SIG-M5 (cell line): Measurements from ENCODE around the gene DCST2.

Source experiments
- DNase-seq: peaks from one replicate; lab custom pipeline; 2025; lab: John Stamatoyannopoulos, UW

The DCST2 gene

DNA sequence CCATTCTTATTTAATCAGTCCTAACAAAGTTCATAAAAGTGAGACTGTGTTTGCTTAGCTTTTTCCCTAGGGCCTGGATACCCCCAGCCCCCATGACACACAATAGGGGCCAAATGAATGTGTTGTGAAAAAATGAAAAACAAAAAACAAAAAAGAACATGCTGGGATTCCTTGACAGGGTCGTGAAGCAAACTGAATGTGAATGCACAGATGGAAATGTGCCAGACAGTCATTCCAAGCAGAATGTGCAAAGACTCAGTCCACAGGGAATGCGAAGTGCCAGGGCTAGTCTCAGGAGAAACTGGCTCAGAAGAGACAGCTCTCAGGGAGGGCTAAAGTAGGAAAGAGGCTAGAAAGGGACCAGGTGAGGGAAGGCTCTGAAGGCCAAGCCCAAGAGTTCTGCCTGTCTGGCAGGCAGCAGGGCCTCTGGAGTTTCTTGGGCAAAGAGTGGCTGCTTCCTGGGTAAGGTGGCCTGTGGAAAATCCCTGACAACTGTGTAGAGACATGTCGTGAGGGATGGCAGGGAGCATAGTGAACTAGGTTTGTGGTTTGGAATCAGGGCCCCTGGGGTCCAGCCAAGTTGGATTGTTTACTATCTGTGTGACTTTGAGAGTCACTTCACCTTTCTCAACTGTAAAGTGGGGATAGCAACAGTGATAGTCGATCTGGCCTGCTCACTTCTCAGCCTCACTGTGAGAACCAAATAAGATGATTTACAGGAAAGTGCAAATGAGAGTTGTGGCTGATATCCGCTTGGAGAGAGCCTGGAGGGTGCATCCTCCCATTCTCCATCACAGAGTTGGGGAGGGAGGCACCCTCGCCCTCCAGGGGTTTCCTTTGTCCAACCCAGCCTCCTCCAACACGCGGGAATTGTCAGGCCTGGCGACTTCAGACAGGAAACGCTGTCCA lies 16.3 kb upstream of the DCST2 start:
- DNase-seq: no peak

DNA sequence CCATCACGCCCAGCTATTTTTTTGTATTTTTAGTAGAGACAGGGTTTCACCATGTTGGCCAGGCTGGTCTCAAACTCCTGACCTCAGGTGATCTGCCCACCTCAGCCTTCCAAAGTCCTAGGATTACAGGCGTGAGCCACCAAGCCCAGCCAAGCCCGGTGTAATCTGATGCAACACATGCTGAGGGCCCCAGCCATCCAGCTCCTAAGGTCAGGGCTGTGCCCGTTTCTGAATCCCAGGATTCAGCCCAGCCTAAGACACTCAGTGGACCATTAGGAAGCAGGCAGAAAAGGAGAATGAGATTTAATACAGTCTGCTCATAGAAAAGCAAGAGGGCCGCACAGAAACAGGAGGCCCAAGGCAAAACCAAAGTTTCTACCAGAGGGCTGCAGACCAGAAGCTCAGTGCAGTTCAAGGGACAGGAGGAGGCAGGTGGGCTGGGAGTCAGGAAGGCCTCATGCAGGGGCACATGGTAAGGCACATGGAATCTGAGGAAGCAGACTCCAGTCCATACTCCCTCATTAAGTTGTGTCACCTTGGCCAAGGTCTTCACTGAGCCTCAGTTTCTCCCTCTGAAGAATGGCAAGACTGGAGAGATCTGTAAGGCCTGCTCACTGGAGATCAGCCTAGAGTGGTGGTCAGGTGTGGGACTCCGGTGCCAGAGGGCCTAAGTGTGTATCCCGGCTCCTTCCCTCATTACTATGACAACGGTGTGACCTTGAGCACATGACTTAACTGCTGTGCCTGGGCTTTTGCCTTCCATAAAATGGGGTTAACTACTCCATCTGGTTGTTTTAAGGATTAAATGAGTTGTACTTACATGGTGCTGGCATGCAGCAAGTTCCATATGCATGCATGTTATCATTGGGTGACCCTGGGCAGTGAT lies 15.1 kb upstream of the DCST2 start:
- no peak for DNase-seq

DNA sequence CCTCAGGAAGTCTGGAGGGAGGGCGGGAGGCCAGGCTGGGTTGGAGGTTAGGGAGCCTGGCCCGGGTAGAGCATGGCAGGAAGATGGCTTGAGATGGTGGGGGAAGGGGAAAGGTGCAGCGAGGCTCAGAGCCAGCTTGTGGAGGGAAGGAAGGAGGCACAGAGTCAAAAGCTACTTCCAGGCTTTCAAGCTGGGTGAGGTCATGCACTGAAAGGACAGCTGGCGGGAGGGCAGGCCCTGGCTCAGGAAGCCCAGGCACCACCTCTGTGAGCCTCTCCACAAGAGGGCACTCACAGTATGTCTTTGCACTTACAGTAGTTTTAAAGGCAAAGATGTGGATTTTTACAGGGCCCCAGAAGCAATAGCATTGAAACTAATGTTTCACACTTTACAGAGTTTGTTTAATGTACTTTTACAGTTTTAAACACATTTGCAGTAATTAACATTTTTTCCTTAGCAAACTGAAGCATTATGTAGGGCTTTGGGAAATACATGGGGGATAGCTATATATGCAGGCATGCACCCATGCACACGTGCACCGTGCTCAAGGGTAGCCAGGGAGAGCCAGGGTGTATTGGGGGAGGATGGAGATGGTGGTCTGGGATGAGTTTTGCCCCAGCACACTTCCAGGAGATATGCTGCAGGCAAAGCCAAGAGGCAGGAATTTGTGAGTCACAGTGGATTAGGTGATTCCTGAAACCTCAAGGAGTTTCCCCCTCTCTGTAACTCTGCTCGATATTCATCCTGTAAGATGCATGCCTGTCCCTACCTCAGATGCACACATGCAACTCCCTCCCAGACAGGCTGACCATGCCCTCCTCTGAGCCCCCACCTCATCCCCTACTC lies 11.5 kb upstream of the DCST2 start:
- DNase-seq: no peak

DNA sequence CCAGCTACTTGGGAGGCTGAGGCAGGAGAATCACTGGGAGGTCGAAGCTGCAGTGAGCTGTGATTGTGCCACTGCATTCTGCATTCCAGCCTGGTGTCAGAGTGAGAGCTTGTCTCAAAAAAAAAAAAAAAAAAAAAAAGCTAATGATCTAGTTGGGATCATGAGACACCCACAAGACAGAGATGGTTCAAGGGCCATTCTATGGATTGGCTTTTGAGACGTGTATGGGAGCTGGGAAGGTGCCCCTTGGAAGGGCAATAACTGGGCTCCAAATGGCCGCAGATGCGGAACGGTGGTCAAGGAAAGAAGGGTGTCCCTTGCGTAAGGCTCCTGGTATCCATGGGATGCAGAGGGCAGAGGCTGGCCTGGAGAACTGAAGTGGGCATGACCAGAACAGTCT lies 10.8 kb upstream of the DCST2 start:
- no peak for DNase-seq

DNA sequence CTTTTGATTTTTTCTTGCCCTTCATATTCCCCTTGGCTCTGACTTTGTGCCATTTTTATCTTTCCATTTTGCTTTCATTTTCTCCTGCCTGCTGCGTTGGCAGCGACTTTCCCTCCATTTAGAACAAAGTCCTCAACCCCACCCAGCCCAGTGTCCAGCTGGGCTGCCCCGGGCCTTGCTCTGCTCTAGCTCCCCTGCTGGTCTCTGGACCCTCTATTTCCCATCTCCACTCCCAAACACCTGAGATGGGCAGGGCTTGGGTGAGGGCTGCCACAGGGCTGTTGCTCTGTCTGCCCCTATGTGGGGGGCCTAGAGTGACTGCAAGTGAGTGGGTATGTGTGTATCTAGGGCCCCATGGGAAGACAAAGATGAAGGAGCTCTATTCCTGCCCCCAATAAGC lies 10.2 kb upstream of the DCST2 start:
- DNase-seq: no peak

DNA sequence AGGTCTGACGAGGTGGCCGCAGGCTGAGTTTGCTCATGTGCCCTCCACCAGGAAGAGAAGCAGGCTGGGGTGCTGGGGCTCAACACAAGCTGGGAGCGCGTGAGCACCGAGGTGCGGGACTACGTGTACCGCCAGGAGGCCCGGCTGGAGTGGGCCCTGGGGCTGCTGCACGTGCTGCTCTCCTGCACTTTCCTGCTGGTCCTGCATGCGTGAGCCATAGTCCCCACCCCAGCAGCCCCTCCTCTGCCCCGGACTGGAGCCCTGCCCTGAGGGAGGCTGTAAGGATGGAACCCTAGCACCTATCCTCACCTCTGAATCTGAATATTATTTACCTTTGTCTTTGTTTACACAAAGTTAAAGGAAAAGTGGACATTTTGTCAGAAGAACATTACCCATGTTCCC lies 9.7 kb upstream of the DCST2 start:
- DNase-seq: no peak

DNA sequence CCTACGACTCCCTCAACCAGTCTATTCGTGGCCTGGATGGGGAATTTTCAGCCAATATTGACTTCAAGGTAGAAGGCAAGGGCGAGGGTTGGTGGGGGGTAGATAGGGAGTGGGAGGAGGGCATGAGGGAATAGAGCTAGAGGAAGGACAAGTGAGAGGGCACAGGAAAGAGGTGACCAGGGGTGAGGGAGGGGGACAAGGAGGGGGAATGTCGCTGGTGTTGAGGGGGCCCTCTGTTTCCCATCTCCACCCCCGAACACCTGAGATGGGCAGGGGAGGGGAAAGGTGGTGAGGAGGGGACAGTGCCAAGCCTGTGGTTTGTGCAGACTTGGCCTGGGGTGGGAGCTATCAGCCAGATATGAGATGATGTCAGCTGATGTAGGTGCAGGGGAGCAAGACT lies 9.2 kb upstream of the DCST2 start:
- no peak for DNase-seq

DNA sequence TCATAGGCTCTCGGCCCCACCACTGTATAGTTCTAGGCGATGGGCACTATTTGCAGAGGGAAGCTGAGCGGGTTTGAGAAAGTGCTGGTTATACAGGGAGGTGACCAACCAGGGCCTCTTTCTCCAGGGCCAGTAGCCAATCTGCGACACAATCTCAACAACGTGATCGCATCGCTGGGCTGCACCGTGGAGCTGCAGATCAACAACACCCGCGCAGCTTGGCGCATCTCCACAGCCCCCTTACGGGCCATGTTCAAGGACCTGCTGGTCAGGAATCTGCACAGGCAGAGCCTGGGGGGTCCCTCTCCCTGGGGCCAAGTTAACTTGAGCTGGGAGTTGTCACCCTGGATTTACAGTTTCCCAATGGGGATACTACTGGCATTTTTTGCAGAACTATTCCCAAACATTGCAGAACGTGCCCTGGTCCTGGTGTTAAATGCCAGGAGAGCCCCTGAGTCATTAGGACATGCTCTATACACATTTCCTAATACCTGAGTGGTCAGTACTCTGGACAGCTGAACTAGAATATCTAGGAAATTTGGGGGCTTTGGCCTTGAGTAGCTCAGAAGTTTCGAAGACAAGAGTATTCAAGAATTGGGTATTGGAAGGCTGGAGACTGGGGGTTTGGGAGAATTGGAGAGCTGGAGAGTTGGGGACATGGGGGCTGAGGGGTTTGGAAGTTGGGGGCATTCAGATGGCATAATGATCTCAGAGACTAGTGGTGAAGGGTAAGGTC lies 6.9 kb upstream of the DCST2 start:
- no peak for DNase-seq

DNA sequence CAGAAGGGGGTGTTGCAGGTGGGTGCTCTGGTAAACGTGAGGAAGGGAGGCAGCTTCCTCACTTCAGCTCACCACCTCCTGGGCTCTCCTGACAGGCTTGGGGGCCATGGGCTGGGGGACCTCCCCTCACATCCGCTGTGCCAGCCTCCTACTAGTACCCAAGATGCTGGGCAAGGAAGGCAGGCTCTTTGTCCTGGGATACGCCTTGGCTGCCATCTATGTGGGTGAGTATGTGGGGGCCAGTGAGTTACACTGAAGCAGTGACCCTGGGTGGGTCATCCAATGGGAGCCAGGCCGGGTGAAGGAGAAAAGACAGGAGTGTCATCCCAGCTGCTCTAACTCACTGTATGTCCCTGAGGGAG lies 5.7 kb upstream of the DCST2 start:
- DNase-seq: no peak

DNA sequence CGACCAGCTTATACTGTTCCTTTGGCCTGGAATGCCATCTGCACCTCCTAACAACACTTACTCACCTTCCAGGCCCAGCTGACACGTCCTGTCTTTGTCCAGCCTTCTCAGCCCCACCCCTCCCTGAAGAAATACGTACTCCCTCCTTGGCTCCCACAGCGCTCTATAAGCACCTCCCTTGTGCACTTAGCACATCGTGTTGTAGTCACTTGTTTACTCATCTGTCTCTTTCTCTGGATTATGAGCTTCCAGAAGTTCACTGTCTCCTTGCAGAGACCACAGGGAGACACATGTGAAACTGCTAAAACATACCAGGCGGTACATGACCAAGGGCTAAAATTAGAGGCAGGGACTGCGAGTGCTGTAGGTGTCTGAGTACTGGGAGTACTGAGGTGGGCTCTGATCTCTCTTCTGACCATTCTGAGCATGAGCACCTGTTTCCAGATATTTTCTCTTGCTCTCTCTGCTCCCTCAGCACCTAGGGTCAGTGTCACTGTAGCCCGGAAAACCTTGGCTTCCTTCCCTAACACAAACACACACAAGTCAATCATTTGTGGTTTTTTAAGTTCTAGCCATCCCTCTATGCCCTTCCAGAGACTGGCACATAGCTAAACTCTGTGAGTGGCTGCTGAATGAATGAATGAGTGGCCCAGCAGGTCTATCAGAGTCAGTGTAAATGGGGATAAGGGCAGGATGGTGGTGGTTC lies 5.2 kb upstream of the DCST2 start:
- DNase-seq: no peak

DNA sequence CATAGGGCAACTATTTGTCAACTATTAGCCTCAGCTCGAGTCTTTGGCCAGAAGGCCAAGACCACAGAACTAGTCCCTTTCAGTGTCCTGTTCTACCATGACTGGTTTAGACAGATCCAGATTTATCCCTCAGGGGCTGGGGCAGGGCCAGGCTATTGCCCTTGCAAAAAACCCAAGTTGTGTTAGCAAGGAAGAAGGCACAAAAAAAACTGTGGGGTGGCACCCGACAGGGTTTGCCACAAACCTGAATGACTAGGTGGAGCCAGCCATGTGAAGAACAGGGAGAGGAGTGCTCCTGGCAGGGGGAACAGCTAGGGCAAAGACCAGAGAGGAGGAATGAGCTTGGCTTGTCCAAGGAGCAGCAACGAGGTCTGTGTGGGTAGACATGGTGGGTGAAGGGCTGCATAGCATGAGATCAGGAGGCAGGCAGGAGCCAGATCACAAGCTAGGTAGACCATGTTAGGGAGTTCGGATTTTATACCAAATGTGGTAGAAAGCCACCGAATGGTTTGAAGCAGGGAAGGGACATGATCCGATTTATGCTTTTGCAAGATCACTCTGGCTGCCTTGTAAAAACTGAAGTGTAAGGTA lies 4.4 kb upstream of the DCST2 start:
- no peak for DNase-seq

DNA sequence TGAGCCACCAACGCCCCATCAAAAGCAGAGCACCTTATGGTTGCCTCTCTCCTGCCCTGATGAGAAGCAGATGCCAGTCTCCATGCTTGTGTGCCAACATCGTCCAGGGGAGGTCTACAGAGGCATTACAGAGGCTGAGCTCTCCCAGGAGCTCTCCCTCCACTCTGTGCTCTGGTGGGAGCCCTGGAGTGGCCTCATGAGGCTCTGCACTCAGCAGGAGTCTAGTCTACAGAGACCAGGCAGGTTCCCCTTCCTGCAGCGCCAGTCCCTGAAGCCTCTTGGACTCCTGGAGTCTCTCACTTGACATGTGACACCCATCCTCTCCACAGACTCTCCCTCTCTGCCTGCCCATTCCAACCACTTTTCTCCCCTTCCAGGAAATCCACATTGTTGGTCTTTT lies 3.5 kb upstream of the DCST2 start:
- DNase-seq: no peak

DNA sequence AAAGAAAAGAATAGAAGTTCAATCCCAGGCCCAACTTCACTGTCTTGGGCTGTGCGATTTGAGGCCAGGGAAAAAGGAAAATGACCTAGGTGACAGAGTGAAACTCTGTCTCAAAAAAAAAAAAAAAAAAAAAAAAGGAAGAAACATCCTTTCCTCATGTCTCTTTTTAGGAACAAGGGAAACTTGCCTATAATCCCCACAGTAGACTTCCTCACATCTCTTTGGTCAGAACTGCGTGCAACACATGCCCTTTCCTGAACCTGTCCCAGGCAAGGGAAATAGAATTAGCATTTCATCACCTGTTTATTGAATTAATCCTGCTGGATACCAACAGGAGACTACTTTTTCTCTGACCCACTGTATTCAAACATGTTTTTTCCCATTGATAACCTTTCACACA lies 2.4 kb upstream of the DCST2 start:
- DNase-seq: no peak

DNA sequence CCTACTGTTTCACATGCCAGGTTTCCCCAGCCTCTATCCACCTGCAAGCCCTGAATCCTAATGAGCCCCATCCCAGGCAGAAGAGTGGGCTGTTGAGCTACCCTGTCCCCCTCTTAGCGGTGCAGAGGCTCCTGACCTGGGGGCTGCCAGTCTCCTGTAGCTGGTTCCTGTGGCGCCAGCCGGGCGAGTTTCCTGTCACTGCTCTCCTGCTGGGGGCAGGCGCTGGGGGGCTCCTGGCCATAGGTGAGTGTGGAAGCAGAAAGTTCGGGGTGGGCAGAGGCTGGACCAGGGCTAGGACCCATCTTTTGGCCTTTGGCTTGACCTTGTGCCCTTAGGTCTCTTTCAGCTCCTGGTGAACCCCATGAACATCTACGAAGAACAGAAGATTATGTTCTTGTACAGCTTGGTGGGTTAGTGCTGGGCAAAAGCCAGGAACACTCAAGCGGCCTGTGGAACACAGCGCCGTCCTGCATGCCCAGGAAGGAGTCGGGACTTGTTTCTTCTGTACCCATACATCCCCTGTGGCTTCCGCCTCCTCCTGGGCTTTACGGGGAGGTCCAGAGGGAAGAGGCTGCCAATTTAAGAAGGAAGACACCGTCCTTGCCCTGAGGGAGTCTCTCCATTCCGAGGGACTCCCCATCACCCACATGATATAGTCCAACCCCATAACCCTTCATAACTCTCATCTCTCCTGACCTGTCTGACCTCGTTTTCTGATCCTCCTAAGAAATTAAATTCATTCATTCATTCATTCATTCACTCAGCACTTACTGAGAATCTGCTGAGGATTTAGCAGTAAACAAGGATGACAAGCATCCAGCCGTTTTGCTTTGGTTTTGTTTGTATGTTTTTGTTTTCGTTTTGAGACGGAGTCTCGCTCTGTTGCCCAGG lies 982 bp upstream of the DCST2 start:
- DNase-seq: no peak

DNA sequence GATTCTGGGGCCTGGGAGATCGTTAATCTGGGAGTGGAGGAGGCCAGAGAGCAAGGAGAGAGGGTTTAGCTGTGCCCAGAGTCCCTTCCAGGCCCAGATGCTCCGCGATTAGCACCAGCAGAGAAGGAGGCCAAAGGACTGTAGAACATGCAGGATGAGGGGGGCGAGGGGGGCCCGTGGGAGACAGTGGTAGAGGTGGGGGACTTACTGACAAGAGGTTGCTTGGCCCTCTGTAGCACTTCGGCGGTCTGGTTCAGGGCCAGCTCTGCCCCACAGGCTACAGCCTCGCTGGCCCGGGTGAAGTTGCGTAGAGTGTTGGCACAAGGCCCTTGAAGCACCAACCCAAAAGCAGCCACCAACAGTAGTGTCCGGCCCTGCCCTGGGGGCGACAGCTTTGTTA lies 695 bp downstream of the DCST2 start:
- no peak for DNase-seq

DNA sequence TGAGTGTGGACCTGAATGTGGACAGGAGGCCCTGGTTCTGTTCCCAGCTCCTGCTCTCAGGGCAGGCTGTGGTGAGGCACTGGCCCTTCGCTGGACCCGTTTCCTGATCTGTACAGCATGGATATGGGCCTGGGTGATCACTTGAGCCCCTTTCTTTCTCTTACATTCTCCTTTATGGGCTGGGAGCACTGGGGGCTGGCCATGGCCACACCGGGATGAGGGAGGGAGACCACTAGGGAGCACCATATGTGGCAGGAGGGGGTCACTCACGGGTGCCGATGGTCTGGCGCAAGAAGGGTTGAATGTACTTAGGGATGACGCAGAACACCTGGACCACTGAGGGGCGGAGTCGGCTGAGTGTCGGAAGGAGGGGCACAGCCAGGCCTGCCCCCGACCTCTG lies 2.7 kb downstream of the DCST2 start:
- DNase-seq: no peak

DNA sequence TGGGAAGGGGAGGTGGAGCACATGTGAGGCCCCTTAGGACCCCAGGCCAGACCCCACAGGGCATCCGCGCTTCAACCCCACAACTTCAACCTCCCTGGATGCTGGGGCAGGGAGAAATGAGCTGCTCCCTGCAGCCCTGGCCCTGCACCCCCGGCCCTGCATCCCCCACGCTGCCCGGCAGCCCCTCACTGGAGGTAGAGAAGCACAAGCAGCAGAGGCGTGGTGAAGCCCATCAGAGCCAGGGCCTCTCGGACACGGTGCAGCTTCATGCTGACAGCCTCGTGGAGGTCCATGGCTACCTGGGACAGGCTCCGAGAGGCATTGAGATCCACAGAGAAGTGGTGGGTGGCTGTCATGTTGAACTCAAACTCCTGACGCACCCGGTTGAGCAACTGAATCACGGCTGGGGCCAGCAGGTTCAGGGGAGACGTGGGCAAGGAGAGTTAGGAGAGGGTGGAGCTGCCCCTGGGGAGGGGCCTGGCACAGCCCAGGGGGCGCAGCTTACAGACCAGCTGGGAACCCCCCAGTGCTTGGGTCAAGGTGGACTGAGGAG lies 3.3 kb downstream of the DCST2 start:
- no peak for DNase-seq

DNA sequence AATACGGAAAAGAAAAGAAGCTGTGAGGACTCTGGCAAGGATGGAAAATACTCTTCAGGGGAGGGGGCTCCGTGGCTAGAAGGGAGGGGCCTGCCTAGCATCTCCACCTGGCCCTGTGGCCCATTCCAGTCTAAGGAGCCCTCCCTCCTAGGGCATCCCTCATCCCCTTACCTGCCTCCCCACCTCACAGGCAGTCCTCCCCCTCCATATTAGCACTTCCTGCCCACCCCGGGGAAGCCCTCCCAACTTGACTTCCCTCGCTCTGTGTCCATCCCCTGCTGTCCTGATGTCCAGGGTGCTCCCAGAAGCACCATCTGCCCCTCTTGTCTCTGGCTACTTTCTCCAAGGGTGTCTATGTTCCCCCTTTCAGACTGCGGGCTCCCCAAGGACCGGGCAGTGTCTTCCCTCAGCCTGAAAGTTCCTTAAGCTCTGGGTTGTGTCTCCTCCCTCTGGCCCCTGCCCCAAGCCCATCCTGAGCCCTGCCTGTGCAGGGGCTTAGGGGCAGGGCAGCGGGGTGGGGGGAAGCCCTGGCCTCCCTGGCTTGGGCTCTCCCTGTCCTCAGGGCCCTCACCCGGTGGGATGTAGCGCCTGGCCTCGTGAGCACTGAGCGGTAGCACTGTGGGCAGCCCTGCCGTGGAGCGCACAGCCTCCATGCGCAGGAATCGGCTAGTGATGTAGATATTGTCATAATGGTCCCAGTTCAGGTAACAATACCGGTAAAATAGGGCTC lies 3.9 kb downstream of the DCST2 start:
- DNase-seq: no peak

DNA sequence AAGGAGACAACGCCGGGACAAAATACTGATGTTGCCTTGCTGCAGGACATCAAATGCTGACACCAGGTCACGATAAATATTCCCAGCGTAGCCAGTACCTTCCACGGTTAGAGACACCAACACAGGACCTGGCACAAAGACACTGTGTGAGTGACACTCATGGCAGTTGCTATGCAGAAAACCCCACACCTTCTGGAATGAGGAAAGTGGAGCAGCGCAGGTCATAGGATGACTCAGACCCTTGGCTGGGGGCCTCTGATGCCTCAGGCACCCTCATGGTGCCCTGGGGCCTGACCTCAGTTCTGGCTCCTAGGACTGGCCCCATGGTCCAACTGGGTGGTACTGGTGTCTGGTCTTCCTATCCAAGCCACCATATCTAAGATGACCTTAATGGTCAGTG lies 7.0 kb downstream of the DCST2 start:
- no peak for DNase-seq
